Osteocyte (in vitro differentiated cells): ENCODE measurements around the gene ZNF195. TPM values are rescaled to one million over a fixed set of nuclear protein-coding genes. Genes with fewer than 3 reads are reported as not detected.

Experiments
- DNase-seq: peaks from one replicate; pipeline ENCODE4 v3.0.0; 2021; ENCODE audit warnings: mixed read lengths; ENCODE audit not compliant: unreplicated experiment; ENCODE audit errors: extremely low spot score
- H3K27ac Mint-ChIP-seq: one replicate; pipeline ENCODE4 v1.8.0; 2021; ENCODE audit warnings: mild to moderate bottlenecking, mixed read lengths; ENCODE audit not compliant: unreplicated experiment
- H3K27me3 Mint-ChIP-seq: one replicate; pipeline ENCODE4 v1.8.0; 2021; ENCODE audit warnings: mixed read lengths; ENCODE audit not compliant: unreplicated experiment
- H3K36me3 Mint-ChIP-seq: one replicate; pipeline ENCODE4 v1.8.0; 2021; ENCODE audit warnings: mixed read lengths; ENCODE audit not compliant: unreplicated experiment
- H3K4me1 Mint-ChIP-seq: one replicate; pipeline ENCODE4 v1.8.0; 2021; ENCODE audit warnings: mixed read lengths; ENCODE audit not compliant: unreplicated experiment
- H3K4me3 Mint-ChIP-seq: one replicate; pipeline ENCODE4 v1.8.0; 2021; ENCODE audit warnings: mild to moderate bottlenecking, moderate library complexity, mixed read lengths; ENCODE audit not compliant: unreplicated experiment
- H3K9me3 Mint-ChIP-seq: one replicate; pipeline ENCODE4 v1.8.0; 2021; ENCODE audit warnings: mixed read lengths; ENCODE audit not compliant: unreplicated experiment
- total RNA-seq: library from RNA; stranded (reverse); gene quantifications from 2 replicates; pipeline ENCODE4 v1.2.1, GENCODE V29; 2021
- TF ChIP-seq, protein P1 (sequence below): fragments of 200-600 bp; sonication (generic); IDR thresholded peaks from 2 replicates; pipeline ENCODE4 v1.5.0; 2021; ENCODE audit warnings: antibody characterized with exemption, mild to moderate bottlenecking, moderate library complexity

Gene ZNF195
- total RNA-seq, 1 donor from 2014 or later, result 18.5 TPM

DNA sequence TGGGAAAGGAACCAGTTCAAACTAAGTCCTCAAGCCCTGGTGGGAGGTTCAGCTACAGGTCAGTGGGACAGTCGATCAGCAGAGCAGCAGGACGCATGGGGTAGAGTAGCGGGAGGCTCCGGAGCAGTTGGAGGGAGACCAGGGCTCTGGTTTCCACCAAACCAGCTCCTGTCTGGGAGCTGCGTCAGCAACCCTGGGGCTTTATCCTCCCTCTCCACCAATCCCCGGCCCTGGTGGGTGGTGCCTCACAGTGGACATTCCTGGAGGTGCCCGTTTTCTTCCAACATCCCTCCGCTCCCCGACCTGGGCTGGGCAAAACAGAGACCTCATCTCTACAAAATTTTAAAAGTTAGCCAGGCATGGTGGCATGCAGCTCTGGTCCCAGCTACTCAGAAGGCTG is 32.4 kb downstream of the ZNF195 start:
- Mint-ChIP-seq H3K36me3 (no peaks in the 10 kb centered on the region), H3K4me3 (no peak overlapping the region), H3K4me1 (no peaks in the 10 kb centered on the region), H3K9me3 (peaks cover 22% of the 10 kb centered on the region), H3K27me3 (peaks cover 18% of the 10 kb centered on the region), H3K27ac (no peak overlapping the region)
- DNase-seq, result peak; percentile 78
- TF ChIP-seq, protein P1, sequence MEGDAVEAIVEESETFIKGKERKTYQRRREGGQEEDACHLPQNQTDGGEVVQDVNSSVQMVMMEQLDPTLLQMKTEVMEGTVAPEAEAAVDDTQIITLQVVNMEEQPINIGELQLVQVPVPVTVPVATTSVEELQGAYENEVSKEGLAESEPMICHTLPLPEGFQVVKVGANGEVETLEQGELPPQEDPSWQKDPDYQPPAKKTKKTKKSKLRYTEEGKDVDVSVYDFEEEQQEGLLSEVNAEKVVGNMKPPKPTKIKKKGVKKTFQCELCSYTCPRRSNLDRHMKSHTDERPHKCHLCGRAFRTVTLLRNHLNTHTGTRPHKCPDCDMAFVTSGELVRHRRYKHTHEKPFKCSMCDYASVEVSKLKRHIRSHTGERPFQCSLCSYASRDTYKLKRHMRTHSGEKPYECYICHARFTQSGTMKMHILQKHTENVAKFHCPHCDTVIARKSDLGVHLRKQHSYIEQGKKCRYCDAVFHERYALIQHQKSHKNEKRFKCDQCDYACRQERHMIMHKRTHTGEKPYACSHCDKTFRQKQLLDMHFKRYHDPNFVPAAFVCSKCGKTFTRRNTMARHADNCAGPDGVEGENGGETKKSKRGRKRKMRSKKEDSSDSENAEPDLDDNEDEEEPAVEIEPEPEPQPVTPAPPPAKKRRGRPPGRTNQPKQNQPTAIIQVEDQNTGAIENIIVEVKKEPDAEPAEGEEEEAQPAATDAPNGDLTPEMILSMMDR, result no peak

DNA sequence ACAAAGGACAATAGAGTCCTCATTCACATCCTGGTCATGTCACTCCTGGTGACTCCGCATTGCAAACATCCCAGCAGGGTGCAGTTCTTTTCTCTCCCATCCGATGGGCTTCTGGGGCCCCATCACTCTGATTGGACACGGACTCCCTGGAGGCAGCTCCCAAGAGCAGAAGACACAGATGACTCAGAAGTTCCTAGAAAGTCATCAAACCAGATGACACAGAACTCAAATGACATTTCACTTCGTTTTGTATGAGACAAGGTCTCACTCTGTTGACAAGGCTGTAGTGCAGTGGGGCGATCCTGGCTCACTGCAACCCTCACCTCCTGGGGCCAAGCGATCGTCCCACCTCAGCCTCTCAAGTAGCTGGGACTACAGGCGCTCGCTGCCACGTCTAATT is 33.2 kb downstream of the ZNF195 start:
- no peak for DNase-seq
- TF ChIP-seq, protein P1, result no peak
- Mint-ChIP-seq H3K36me3 (no peaks in the 10 kb centered on the region), H3K27me3 (peaks cover 24% of the 10 kb centered on the region), H3K27ac (no peak overlapping the region), H3K4me1 (no peaks in the 10 kb centered on the region), H3K4me3 (no peak overlapping the region), H3K9me3 (peaks cover 24% of the 10 kb centered on the region)

DNA sequence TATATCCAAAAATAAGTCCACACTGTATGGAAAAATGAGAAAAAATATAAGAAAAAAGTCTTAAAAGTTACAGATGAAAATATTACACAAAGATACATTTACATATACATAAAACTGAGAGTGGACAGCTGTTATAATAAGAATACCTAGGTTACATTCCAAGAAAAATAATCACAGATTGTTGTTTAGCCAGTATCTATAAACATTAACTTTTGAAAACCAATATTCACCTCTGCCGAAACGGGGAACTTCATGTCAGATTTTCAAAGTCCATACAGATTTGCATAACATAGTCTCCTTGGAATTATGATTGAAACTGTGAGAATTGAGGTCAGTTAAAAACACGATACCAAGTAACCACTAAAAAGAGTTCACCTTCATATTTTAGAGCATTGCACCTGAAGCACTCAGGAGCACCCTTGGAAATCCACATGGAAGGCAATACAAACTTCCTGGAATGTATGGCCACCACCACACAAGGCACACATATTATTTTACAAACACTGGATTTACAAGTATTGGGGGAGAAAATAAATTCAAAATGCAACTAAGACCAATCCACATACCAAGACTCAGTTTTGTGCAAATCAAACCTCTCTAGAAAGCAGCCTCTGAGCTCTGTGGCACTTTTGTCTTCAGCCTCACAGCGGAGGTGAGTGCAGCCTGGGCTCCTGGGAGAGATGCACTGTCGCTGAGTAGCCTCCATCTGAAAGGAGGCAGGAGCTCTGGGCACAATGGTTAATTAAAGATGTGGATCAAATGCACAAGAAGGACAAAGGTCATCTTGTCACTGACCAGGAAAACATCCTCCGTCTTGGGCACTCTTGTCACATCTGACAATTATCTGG is 34.4 kb downstream of the ZNF195 start:
- no peak overlapping the region for H3K27ac Mint-ChIP-seq
- no peak for DNase-seq
- H3K36me3 Mint-ChIP-seq, result no peaks in the 10 kb centered on the region
- peaks cover 24% of the 10 kb centered on the region for H3K9me3 Mint-ChIP-seq
- peaks cover 28% of the 10 kb centered on the region for H3K27me3 Mint-ChIP-seq
- no peaks in the 10 kb centered on the region for H3K4me1 Mint-ChIP-seq
- H3K4me3 Mint-ChIP-seq, result no peak overlapping the region
- TF ChIP-seq, protein P1, result no peak

DNA sequence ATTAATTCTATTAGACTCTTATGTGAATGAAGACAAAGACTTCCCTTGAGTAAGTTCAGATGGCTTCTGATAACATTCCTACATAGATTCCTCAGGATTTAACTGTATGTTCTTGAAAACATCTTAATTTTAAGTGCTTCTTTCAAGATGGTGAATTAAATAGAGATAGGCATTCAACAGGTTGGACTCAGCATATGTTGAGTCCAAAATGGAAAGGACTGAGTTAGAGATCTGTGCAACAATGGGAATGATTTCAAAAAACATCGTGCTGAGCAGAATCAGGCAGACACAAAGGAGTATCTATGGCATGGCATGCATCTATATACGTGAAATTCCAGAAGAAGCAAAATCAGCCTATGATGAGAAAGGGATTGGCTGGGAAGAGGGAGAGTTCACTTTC is 36.2 kb downstream of the ZNF195 start:
- no peak for DNase-seq

DNA sequence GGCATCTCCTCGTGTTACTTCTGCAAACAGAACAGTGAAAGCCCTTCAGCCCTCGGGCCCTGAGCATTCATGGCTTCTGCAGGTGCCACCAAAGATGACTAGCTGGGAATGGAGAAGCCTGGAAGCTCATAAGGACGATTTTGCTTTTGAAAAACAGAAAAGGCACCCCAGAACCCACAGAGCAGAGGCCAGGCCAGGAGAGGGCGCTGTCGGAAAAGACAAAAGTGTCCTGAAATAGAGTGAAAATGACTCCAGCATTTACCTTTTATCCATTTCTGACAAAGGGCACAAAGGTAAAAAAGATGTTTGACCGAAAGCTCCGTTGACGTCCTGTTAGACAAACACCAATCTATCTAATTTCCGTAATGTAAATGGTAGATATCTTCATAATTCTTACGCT is 37.6 kb downstream of the ZNF195 start:
- peaks cover 22% of the 10 kb centered on the region for H3K9me3 Mint-ChIP-seq
- H3K4me3 Mint-ChIP-seq, result no peak overlapping the region
- TF ChIP-seq, protein P1, result peak; percentile 38
- no peaks in the 10 kb centered on the region for H3K4me1 Mint-ChIP-seq
- no peak for DNase-seq
- peaks cover 34% of the 10 kb centered on the region for H3K27me3 Mint-ChIP-seq
- no peak overlapping the region for H3K27ac Mint-ChIP-seq
- no peaks in the 10 kb centered on the region for H3K36me3 Mint-ChIP-seq

More for the DNA sequence above, 36.2 kb downstream of the ZNF195 start:
- Mint-ChIP-seq H3K27ac (no peak overlapping the region), H3K9me3 (peaks cover 29% of the 10 kb centered on the region), H3K27me3 (peaks cover 34% of the 10 kb centered on the region), H3K4me1 (no peaks in the 10 kb centered on the region), H3K4me3 (no peak overlapping the region), H3K36me3 (no peaks in the 10 kb centered on the region)
- TF ChIP-seq, protein P1, result no peak
